Hematopoietic multipotent progenitor cell (in vitro differentiated cells): ENCODE results near the gene C16orf87. TPM values are rescaled to one million over a fixed set of nuclear protein-coding genes. Genes with fewer than 3 reads are reported as not detected.
A peak's percentile ranks its signal among the peaks of the same experiment; 100 is the strongest.

Source experiments
- DNase-seq, 3 donors: peaks; one replicate each; pipeline ENCODE4 v3.0.0-alpha.2; 2011 to 2015; ENCODE audit warnings: low read depth in 2 of 3, low spot score in 2 of 3
- small RNA-seq: library from RNA; depleted of rRNA; stranded (forward); fragments of <200 nt; gene quantifications from one replicate; pipeline ENCODE3, GENCODE V24; 2012
- total RNA-seq: library from RNA; depleted of rRNA; stranded (reverse); fragments of >200 nt; gene quantifications from one replicate; pipeline ENCODE4 v1.2.3, GENCODE V29; 2012

Gene C16orf87
- total RNA-seq, 1 donor: 3.5 TPM

GRCh38 chr16:46763147-46763546 is 67.8 kb downstream of the C16orf87 start:
- DNase-seq: no peak

GRCh38 chr16:46762583-46762982 is 68.4 kb downstream of the C16orf87 start:
- DNase-seq: no peak

- DNase-seq: no peak
These were observed 71.7 kb downstream of the C16orf87 start for GRCh38 chr16:46759309-46759708.

- DNase-seq: no peak
These were observed 73.5 kb downstream of the C16orf87 start for GRCh38 chr16:46757339-46758050.

- DNase-seq: no peak
These were observed 74.2 kb downstream of the C16orf87 start for GRCh38 chr16:46756772-46757171.

- DNase-seq: no peak
These were observed 78.0 kb downstream of the C16orf87 start for GRCh38 chr16:46753015-46753414.

GRCh38 chr16:46751381-46751780 is 79.6 kb downstream of the C16orf87 start:
- no peak for DNase-seq

GRCh38 chr16:46748775-46749705 is 81.9 kb downstream of the C16orf87 start:
- DNase-seq: peak in 2 of 3 donors; percentile 12 to 41

- peak in 1 of 3 donors; percentile 39 for DNase-seq
These were observed 83.0 kb downstream of the C16orf87 start, which contains the start of gene MYLK3 for GRCh38 chr16:46747777-46748651. TSS of gene MYLK3 (minus strand) at chr16:46748344. CDS start at chr16:46748193, 151 bp downstream.

GRCh38 chr16:46746821-46747776 is 83.9 kb downstream of the C16orf87 start:
- no peak for DNase-seq

Small RNA genes within 50 kb of the gene (small RNA-seq; reads per million reads assigned to genes)
- not detected for gene AC007225.2

Other genes starting within 250 kb of the C16orf87 start
- 2.7 TPM for gene SHCBP1, start 209.8 kb downstream of the C16orf87 start, total RNA-seq
- gene VPS35, start 142.0 kb downstream of the C16orf87 start, total RNA-seq: 44.2 TPM
- 3.8 TPM for gene ORC6, start 141.5 kb downstream of the C16orf87 start, total RNA-seq
- gene MYLK3, start 82.8 kb downstream of the C16orf87 start, total RNA-seq: 0.27 TPM
- gene GPT2, start 53.2 kb upstream of the C16orf87 start, total RNA-seq: 8.3 TPM
- 19.7 TPM for gene DNAJA2, start 142.5 kb upstream of the C16orf87 start, total RNA-seq